AG10803 (cell line): ENCODE results near the gene GRHL3.
"Not testable (repeated sequence)": the region's sequence is repeated elsewhere in the genome, so short reads cannot be mapped to it uniquely, and the experiment has no call there.

ENCODE experiments used
- DNase-seq: peaks from one replicate; pipeline ENCODE4 v3.0.0; 2010; ENCODE audit warnings: low read depth
- H3K4me3 ChIP-seq: 2 replicates; pipeline ENCODE4 v1.5.1; 2011; ENCODE audit warnings: mild to moderate bottlenecking, low read length, control low read depth
- TF ChIP-seq, protein P1 (sequence below): conservative IDR thresholded peaks from 2 replicates; pipeline ENCODE4 v1.5.1; 2011; ENCODE audit warnings: mild to moderate bottlenecking, low read length, control low read depth, inconsistent platforms

The GRHL3 gene

DNA sequence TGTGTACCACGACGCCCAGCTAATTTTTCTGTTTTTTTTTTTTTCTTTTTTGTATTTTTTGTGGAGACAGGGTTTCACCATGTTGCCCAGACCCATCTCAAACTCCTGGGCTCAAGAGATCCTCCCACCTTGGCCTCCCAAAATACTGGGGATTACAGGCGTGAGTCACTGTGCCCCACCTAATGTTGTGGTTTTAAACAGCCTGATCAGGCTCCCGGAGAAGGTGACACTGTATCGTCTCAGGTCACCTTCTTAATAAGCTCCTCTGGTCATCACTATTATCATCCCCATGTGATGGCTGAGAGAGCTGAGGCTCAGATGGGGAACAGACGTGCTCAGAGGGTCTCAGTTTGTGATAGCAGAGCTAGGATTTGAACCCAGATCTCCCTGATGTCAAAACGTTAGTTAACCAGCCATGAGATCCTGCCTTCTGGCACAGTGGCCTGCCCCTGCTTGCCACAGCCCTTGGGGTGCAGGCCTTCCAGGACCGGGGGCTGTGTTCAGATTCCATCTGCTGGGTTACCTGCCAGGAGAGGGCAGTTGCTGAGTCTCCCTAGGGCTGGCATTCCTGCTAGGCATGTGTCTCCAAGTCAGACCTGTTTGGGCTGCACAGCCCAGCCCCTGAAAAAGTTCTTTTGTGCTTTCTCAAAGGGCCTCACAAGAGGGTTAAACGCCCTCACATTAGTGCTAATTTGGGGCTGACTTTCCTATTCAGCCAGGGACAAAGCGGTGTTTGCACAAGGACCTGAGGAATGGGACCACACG lies 32.7 kb upstream of the GRHL3 start:
- H3K4me3 ChIP-seq, result no peak overlapping the region
- DNase-seq, result no peak
- TF ChIP-seq, protein P1, sequence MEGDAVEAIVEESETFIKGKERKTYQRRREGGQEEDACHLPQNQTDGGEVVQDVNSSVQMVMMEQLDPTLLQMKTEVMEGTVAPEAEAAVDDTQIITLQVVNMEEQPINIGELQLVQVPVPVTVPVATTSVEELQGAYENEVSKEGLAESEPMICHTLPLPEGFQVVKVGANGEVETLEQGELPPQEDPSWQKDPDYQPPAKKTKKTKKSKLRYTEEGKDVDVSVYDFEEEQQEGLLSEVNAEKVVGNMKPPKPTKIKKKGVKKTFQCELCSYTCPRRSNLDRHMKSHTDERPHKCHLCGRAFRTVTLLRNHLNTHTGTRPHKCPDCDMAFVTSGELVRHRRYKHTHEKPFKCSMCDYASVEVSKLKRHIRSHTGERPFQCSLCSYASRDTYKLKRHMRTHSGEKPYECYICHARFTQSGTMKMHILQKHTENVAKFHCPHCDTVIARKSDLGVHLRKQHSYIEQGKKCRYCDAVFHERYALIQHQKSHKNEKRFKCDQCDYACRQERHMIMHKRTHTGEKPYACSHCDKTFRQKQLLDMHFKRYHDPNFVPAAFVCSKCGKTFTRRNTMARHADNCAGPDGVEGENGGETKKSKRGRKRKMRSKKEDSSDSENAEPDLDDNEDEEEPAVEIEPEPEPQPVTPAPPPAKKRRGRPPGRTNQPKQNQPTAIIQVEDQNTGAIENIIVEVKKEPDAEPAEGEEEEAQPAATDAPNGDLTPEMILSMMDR, result no peak

DNA sequence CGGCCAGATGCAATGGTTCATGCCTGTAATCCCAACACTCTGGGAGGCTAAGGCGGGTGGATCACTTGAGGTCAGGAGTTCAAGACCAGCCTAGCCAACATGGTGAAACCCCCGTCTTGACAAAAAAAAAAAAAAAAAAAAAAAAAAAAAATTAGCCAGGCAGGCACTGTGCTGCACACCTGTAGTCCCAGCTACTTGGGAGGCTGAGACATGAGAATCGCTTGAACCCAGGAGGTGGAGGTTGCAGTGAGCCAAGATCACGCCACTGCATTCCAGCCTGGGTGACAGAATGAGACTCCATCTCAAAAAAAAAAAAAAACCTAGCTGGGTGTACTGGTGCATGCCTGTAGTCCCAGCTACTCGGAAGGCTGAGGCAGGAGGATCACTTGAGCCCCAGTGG lies 31.4 kb upstream of the GRHL3 start:
- H3K4me3 ChIP-seq, DNase-seq: not testable (repeated sequence)

DNA sequence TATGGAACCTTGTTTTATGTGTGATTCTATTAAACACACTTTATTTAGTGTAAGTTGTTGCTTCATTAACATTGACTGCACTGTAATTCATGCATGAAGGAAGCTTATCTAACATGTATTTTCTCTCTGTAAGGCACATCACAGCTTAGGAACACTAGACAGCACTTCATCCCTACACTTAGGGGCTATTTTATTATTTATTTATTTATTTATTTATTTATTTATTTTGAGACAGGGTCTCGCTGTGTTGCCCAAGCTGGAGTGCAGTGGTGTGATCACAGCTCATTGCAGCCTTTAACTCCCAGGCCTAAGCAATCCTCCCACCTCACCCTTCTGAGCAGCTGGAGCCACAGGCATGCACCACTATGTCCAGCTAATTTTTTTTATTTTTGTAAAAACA lies 30.7 kb upstream of the GRHL3 start:
- DNase-seq, result no peak
- TF ChIP-seq, protein P1, result no peak
- no peak overlapping the region for H3K4me3 ChIP-seq

DNA sequence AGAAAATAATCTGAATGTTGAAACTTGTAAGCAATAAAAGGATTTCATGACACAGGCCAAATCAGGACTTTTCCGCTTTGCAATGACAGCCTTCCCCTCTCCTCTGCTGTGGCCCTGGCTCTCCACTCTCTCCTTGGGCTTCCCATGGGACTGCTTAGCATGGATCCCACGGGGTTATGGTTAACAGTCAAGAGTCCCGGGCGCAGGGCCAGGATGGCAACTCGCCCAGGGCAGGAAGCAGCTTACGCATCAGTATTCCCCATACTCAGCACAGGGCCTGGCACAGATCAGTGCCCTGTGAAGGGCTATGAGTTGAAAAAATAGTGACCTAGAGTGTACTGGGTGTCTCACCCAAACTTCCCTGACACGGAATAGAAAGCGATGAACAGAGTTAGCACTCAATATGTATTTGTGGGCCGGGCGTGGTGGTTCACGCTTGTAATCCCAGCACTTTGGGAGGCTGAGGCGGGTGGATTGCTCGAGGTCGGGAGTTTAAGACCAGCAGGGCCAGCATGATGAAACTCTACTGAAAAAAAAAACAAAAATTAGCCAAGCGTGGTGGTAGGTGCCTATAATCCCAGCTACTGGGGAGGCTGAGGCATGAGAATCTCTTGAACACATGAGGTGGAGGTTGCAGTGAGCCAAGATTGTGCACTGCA lies 29.1 kb upstream of the GRHL3 start:
- DNase-seq, result peak; percentile 94
- no peak overlapping the region for H3K4me3 ChIP-seq

DNA sequence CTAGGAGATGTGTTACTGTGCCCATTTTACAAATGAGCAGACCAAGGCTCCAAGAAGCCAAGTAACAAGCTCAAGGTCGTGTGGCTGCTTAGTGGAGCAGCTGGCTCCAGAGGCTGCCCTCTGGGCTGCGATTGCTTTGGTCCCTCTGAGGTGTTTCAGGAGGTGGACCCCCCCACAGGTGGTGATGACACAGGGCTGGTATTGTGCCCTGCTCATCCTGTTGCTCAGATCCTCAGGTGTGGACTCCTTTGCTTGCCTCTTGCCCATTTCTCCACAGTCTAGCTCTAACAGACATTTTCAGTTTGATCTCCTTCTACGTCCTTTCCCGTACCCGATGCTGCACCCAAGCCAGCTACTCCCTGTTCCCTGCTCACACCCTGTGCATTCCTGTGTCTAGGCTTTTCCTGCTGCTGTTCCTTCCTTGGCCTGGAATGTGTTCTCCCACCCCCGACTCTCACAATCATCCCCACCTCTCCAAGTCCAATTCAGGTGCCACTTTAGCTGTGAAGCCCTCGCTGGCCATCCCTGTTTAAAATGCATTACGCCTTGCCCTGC lies 28.1 kb upstream of the GRHL3 start:
- DNase-seq, result no peak
- H3K4me3 ChIP-seq, result no peak overlapping the region
- TF ChIP-seq, protein P1, result no peak

More for the DNA sequence above, 29.1 kb upstream of the GRHL3 start:
- TF ChIP-seq, protein P1, result no peak

DNA sequence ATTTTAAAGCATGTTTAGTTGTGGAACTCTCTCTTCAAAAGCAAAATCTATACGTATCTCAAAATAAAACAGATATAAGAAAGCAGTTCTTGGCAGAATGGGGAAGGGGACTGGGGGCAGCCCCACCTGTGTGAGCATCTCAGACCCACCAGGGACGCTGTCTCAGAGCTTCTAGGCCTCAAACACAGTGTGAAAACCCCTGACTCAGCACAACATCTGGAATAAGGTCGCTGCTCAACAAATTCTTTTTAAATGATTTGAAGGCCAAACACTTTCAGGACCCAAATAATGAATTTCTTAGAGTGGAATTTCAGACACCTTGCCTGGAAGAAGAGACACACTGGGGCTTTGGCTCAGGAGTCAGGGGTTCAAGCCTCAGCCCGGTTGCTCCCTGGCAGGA lies 27.1 kb upstream of the GRHL3 start:
- no peak for DNase-seq
- TF ChIP-seq, protein P1, result no peak
- H3K4me3 ChIP-seq, result no peak overlapping the region

DNA sequence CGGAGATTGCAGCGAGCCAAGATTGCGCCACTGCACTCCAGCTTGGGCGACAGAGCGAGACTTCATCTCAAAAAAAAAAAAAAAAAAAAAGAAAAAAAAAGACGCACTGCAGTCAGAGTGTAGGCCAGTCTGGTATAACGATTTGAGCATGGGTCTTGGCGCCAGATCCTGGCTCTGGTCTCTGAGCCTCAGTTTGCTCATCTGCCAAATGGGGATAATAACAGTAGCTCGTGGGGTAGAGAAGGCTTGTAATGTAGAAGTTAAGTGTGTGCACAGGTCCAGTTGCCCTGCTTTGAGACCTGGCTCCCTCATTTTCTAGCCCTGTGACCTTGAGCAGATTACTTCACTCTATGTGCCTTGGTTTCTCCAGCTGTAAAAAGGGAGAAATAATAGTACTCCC lies 26.3 kb upstream of the GRHL3 start:
- no peak for DNase-seq
- no peak overlapping the region for H3K4me3 ChIP-seq
- TF ChIP-seq, protein P1, result no peak
